Keratinocyte (primary cell): Measurements from ENCODE around the gene LRRC7. TPM values are rescaled to one million over a fixed set of nuclear protein-coding genes. Genes with fewer than 3 reads are reported as not detected.

Experiments
- DNase-seq: peaks from one replicate; pipeline ENCODE4 v3.0.0-alpha.2; 2011; ENCODE audit warnings: low read depth, missing footprints, low spot score
- FAIRE-seq: peaks from 2 replicates; lab custom pipeline; 2011; peaks lifted over from hg19 to GRCh38; lab: Jason Lieb, UNC
- H2AFZ ChIP-seq: 2 replicates; pipeline ENCODE4 v1.6.0; 2012; ENCODE audit warnings: low read length, control low read depth, inconsistent platforms; ENCODE audit not compliant: control insufficient read depth
- H3K27ac ChIP-seq: 2 replicates; pipeline ENCODE4 v1.5.1; 2011; ENCODE audit warnings: low read length; ENCODE audit not compliant: control insufficient read depth, insufficient read depth
- H3K27me3 ChIP-seq: 3 replicates; pipeline ENCODE4 v1.6.0; 2011; ENCODE audit warnings: low read length; ENCODE audit not compliant: control insufficient read depth, insufficient read depth; ENCODE audit errors: extremely low read depth
- H3K36me3 ChIP-seq, 2 experiments: 2 replicates in 1 of 2; 3 replicates in 1 of 2; pipeline ENCODE4 v1.5.1; 2011; ENCODE audit warnings: low read length in 2 of 2, mild to moderate bottlenecking in 1 of 2; ENCODE audit not compliant: control insufficient read depth in 2 of 2, insufficient read depth in 2 of 2; ENCODE audit errors: extremely low read depth in 1 of 2
- H3K4me1 ChIP-seq: 3 replicates; pipeline ENCODE4 v1.5.1; 2011; ENCODE audit warnings: low read length; ENCODE audit not compliant: control insufficient read depth, insufficient read depth; ENCODE audit errors: extremely low read depth
- H3K4me2 ChIP-seq: 3 replicates; pipeline ENCODE4 v1.6.0; 2011; ENCODE audit warnings: low read depth, low read length; ENCODE audit not compliant: control insufficient read depth, insufficient read depth; ENCODE audit errors: extremely low read depth
- H3K4me3 ChIP-seq, 3 experiments: fragments of 200-600 bp in 1 of 3; sonication (generic) in 1 of 3; 2 replicates in 2 of 3; 3 replicates in 1 of 3; pipeline ENCODE4 v1.5.1; 2011 to 2016; ENCODE audit warnings: low read length in 3 of 3, mild to moderate bottlenecking in 3 of 3, control low read depth in 2 of 3, inconsistent platforms in 1 of 3, low read depth in 1 of 3, mixed read lengths in 1 of 3, mixed run types in 1 of 3, moderate library complexity in 1 of 3; ENCODE audit not compliant: control insufficient read depth in 2 of 3, insufficient read depth in 2 of 3; ENCODE audit errors: extremely low read depth in 1 of 3
- H3K79me2 ChIP-seq: 2 replicates; pipeline ENCODE4 v1.6.0; 2012; ENCODE audit warnings: low read length; ENCODE audit not compliant: control insufficient read depth, insufficient read depth
- H3K9ac ChIP-seq: 3 replicates; pipeline ENCODE4 v1.6.0; 2011; ENCODE audit warnings: low read length; ENCODE audit not compliant: control insufficient read depth, insufficient read depth; ENCODE audit errors: extremely low read depth
- H3K9me1 ChIP-seq: 3 replicates; pipeline ENCODE4 v1.6.0; 2011; ENCODE audit warnings: low read length; ENCODE audit not compliant: control insufficient read depth, insufficient read depth; ENCODE audit errors: extremely low read depth
- H3K9me3 ChIP-seq: 2 replicates; pipeline ENCODE4 v1.5.1; 2012; ENCODE audit warnings: low read depth, low read length; ENCODE audit not compliant: control insufficient read depth
- H4K20me1 ChIP-seq: 3 replicates; pipeline ENCODE4 v1.6.0; 2011; ENCODE audit warnings: low read length; ENCODE audit not compliant: control insufficient read depth, insufficient read depth; ENCODE audit errors: extremely low read depth
- CTCF ChIP-seq, 3 experiments: IDR thresholded peaks in 1 of 3; conservative IDR thresholded peaks in 1 of 3; optimal IDR thresholded peaks in 1 of 3; 2 replicates in 2 of 3; 3 replicates in 1 of 3; pipeline versions ENCODE3 to v1.5.1; 2011; ENCODE audit warnings: low read length in 3 of 3, mild to moderate bottlenecking in 3 of 3, moderate library complexity in 2 of 3, control low read depth in 1 of 3, inconsistent platforms in 1 of 3; ENCODE audit not compliant: insufficient read depth in 2 of 3; ENCODE audit errors: extremely low read depth in 1 of 3
- EZH2 ChIP-seq: IDR thresholded peaks from one replicate; pipeline ENCODE4 v1.6.1; 2012; ENCODE audit warnings: inconsistent platforms, mild to moderate bottlenecking, low read length, moderate library complexity
- dilution Hi-C: fragments of 300-500 bp; cut with MboI; formaldehyde crosslinking; loops from one replicate; pipeline ENCODE4 v1.7.0; 2020; ENCODE audit warnings: low sequenced_read_pairs; ENCODE audit not compliant: extremely low pct_ligation_motif_present
- polyA plus RNA-seq, 5 experiments: library from polyadenylated mRNA; depleted of rRNA in 3 of 5; stranded (reverse) in 3 of 5; stranded (forward) in 1 of 5; unstranded in 1 of 5; fragments of >200 nt; gene quantifications; 1 replicate in 1 of 5; 2 replicates in 3 of 5; 3 replicates in 1 of 5; pipeline versions ENCODE4 v1.2.1 to v1.2.3, GENCODE V29; 2011 to 2012; ENCODE audit warnings: missing spikeins in 2 of 5, low read depth in 1 of 5, low replicate concordance in 1 of 5

LRRC7 gene
- polyA plus RNA-seq, 1 donor (not counting 4 experiments of a cell fraction or from before 2014, with no cell fraction given) = 0.28 TPM

DNA sequence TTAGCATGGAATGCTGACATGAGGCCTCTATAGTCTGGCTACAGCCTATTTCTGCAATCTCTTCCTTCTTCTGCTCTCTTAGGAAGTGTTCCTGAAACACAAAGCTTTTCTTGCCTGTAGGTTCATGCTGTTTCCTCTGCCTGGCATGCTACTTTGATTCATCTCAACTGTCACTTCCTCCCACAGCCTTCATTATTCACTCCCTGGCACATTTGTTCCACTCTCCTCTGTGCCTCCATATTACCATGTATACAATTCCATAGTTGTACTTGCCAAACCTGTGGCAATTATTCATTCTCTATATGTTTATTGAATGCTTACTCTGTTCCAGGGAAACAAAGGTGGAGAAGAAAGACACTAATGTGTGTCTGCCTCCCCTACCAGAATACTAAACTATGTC lies 210.2 kb downstream of the LRRC7 start:
- H3K79me2 ChIP-seq = no peaks in the 10 kb centered on the region
- no peaks in the 10 kb centered on the region for H3K9me3 ChIP-seq
- dilution Hi-C loops = no loop called here
- H3K27ac ChIP-seq = no peak overlapping the region
- peak overlapping the region; percentile 30 for H2AFZ ChIP-seq
- FAIRE-seq (no peak), DNase-seq (no peak)
- H3K36me3 ChIP-seq = no peaks in the 10 kb centered on the region
- TF ChIP-seq EZH2 = no peak
- no peak for TF ChIP-seq CTCF (optimal IDR thresholded peaks at IDR 0.05 in 1 of 3, IDR thresholded peaks at IDR 0.05 in 1 of 3, conservative IDR thresholded peaks at IDR 0.05 in 1 of 3; ENCODE audit: extremely low read depth in 1 of 3, insufficient read depth in 2 of 3, low read length in 3 of 3)
- peaks cover 5% of the 10 kb centered on the region for H3K4me1 ChIP-seq
- H4K20me1 ChIP-seq = no peaks in the 10 kb centered on the region
- H3K4me3 ChIP-seq = no peak overlapping the region
- no peak overlapping the region for H3K4me2 ChIP-seq
- H3K9me1 ChIP-seq = no peaks in the 10 kb centered on the region
- no peaks in the 10 kb centered on the region for H3K27me3 ChIP-seq
- no peak overlapping the region for H3K9ac ChIP-seq

GRCh38 chr1:69787151-69787550 lies 219.4 kb downstream of the LRRC7 start:
- no peak for TF ChIP-seq EZH2
- no peak for TF ChIP-seq CTCF (optimal IDR thresholded peaks at IDR 0.05 in 1 of 3, IDR thresholded peaks at IDR 0.05 in 1 of 3, conservative IDR thresholded peaks at IDR 0.05 in 1 of 3; ENCODE audit: extremely low read depth in 1 of 3, insufficient read depth in 2 of 3, low read length in 3 of 3)
- FAIRE-seq = no peak
- Histone ChIP-seq H3K79me2 (no peaks in the 10 kb centered on the region), H3K4me2 (no peak overlapping the region), H3K27ac (no peak overlapping the region), H3K4me1 (no peaks in the 10 kb centered on the region), H3K9ac (no peak overlapping the region), H3K27me3 (no peaks in the 10 kb centered on the region), H3K9me3 (no peaks in the 10 kb centered on the region), H2AFZ (no peak overlapping the region), H4K20me1 (no peaks in the 10 kb centered on the region), H3K4me3 (no peak overlapping the region), H3K36me3 (no peaks in the 10 kb centered on the region), H3K9me1 (no peaks in the 10 kb centered on the region)
- no peak for DNase-seq
- dilution Hi-C loops = no loop called here
